BE2C (cell line): ENCODE data around the gene KCNH1.
"Not testable (repeated sequence)": the region's sequence is repeated elsewhere in the genome, so short reads cannot be mapped to it uniquely, and the experiment has no call there.

ENCODE experiments used
- DNase-seq: peaks from one replicate; pipeline ENCODE4 v3.0.0-alpha.2; 2020
- H3K27me3 ChIP-seq: fragments of 250-450 bp; sonication (Bioruptor Pico); 2 replicates; pipeline ENCODE4 v1.5.1; 2020; ENCODE audit warnings: mild to moderate bottlenecking
- H3K36me3 ChIP-seq: fragments of 250-450 bp; sonication (Bioruptor Pico); 2 replicates; pipeline ENCODE4 v1.5.1; 2020; ENCODE audit warnings: mild to moderate bottlenecking
- H3K4me1 ChIP-seq: fragments of 250-450 bp; sonication (Bioruptor Pico); 2 replicates; pipeline ENCODE4 v1.5.1; 2020
- H3K4me3 ChIP-seq: 2 replicates; pipeline ENCODE4 v1.5.1; 2011; ENCODE audit warnings: low read depth, low read length
- H3K9me3 ChIP-seq: fragments of 250-450 bp; sonication (Bioruptor Pico); 2 replicates; pipeline ENCODE4 v1.5.1; 2020
- CTCF ChIP-seq: IDR thresholded peaks from 2 replicates; pipeline ENCODE4 v1.5.1; 2012; ENCODE audit warnings: mild to moderate bottlenecking, low read depth, low read length

KCNH1 gene

GRCh38 chr1:211024901-211025300 is 109.0 kb downstream of the KCNH1 start:
- H3K36me3 ChIP-seq: no peaks in the 10 kb centered on the region
- no peak for TF ChIP-seq CTCF
- no peaks in the 10 kb centered on the region for H3K4me1 ChIP-seq
- H3K27me3 ChIP-seq: no peaks in the 10 kb centered on the region
- H3K4me3 ChIP-seq: no peak overlapping the region
- DNase-seq: no peak
- H3K9me3 ChIP-seq: no peaks in the 10 kb centered on the region

GRCh38 chr1:211019266-211019665 is 114.7 kb downstream of the KCNH1 start:
- no peak for TF ChIP-seq CTCF
- H3K9me3 ChIP-seq: no peaks in the 10 kb centered on the region

GRCh38 chr1:211018690-211019089 is 115.3 kb downstream of the KCNH1 start:
- H3K36me3 ChIP-seq: no peaks in the 10 kb centered on the region
- no peaks in the 10 kb centered on the region for H3K9me3 ChIP-seq
- H3K4me1 ChIP-seq: no peaks in the 10 kb centered on the region
- H3K27me3 ChIP-seq: peaks cover 8% of the 10 kb centered on the region
- no peak for TF ChIP-seq CTCF
- no peak overlapping the region for H3K4me3 ChIP-seq
- DNase-seq: no peak

More at GRCh38 chr1:211019266-211019665, 114.7 kb downstream of the KCNH1 start:
- Histone ChIP-seq H3K4me1 (no peaks in the 10 kb centered on the region), H3K4me3 (no peak overlapping the region), H3K36me3 (no peaks in the 10 kb centered on the region), H3K27me3 (peaks cover 4% of the 10 kb centered on the region)
- DNase-seq: no peak

- Histone ChIP-seq H3K27me3 (peaks cover 12% of the 10 kb centered on the region), H3K36me3 (no peaks in the 10 kb centered on the region), H3K9me3 (no peaks in the 10 kb centered on the region), H3K4me1 (no peaks in the 10 kb centered on the region), H3K4me3 (no peak overlapping the region)
- DNase-seq: no peak
- no peak for TF ChIP-seq CTCF
Observed at GRCh38 chr1:211017075-211017718, 116.8 kb downstream of the KCNH1 start.

- Histone ChIP-seq H3K4me1 (no peaks in the 10 kb centered on the region), H3K4me3 (no peak overlapping the region), H3K27me3 (peaks cover 12% of the 10 kb centered on the region), H3K36me3 (no peaks in the 10 kb centered on the region), H3K9me3 (no peaks in the 10 kb centered on the region)
- no peak for DNase-seq
- no peak for TF ChIP-seq CTCF
Observed at GRCh38 chr1:211014275-211014674, 119.7 kb downstream of the KCNH1 start.

GRCh38 chr1:211013346-211014240 is 120.4 kb downstream of the KCNH1 start:
- TF ChIP-seq CTCF: no peak
- Histone ChIP-seq H3K27me3 (peaks cover 12% of the 10 kb centered on the region), H3K36me3 (no peaks in the 10 kb centered on the region), H3K4me1 (no peaks in the 10 kb centered on the region), H3K9me3 (no peaks in the 10 kb centered on the region), H3K4me3 (no peak overlapping the region)
- DNase-seq: no peak

GRCh38 chr1:211011128-211011527 is 122.8 kb downstream of the KCNH1 start:
- H3K9me3 ChIP-seq: not testable (repeated sequence)

More at GRCh38 chr1:211011128-211011527, 122.8 kb downstream of the KCNH1 start:
- not testable (repeated sequence) for DNase-seq, H3K4me3 ChIP-seq, H3K36me3 ChIP-seq, H3K4me1 ChIP-seq, H3K27me3 ChIP-seq
